Ectodermal cell (in vitro differentiated cells): Measurements from ENCODE around the gene SAG.

Experiments
- H3K27ac ChIP-seq: 2 replicates; pipeline ENCODE4 v1.7.0; 2013; ENCODE audit warnings: mild to moderate bottlenecking, low read depth, low read length; ENCODE audit not compliant: insufficient read depth, poor library complexity, severe bottlenecking
- H3K27me3 ChIP-seq: 2 replicates; pipeline ENCODE4 v1.7.0; 2013; ENCODE audit warnings: mild to moderate bottlenecking, low read length; ENCODE audit not compliant: insufficient read depth, control insufficient read depth, poor library complexity, severe bottlenecking
- H3K36me3 ChIP-seq: one replicate; pipeline ENCODE4 v1.7.0; 2013; ENCODE audit warnings: low read length; ENCODE audit not compliant: control insufficient read depth, insufficient read depth
- H3K4me1 ChIP-seq: one replicate; pipeline ENCODE4 v1.7.0; 2013; ENCODE audit warnings: low read length; ENCODE audit not compliant: control insufficient read depth, insufficient read depth
- H3K4me3 ChIP-seq: 2 replicates; pipeline ENCODE4 v1.7.0; 2013; ENCODE audit warnings: low read depth, low read length, control low read depth; ENCODE audit not compliant: insufficient read depth
- H3K9me3 ChIP-seq: 2 replicates; pipeline ENCODE4 v1.7.0; 2013; ENCODE audit warnings: mild to moderate bottlenecking, low read length, moderate library complexity; ENCODE audit not compliant: control insufficient read depth
- whole genome bisulfite sequencing, 2 experiments: methylation state at CpG; one replicate each; pipeline ENCODE4 v1.1.7; 2013; ENCODE audit warnings: missing lambda C conversion rate in 2 of 2; 5-methylcytosine and 5-hydroxymethylcytosine counted together

The SAG gene

GRCh38 chr2:233311241-233311926 is 3.8 kb downstream of the SAG start:
- 92 to 94% methylated on average over 10 of the region's 11 CpGs for WGBS, 2 experiments
- Histone ChIP-seq H3K27ac (no peak overlapping the region), H3K9me3 (no peaks in the 10 kb centered on the region), H3K36me3 (no peaks in the 10 kb centered on the region), H3K4me1 (no peaks in the 10 kb centered on the region), H3K27me3 (no peaks in the 10 kb centered on the region), H3K4me3 (no peak overlapping the region)

DNA sequence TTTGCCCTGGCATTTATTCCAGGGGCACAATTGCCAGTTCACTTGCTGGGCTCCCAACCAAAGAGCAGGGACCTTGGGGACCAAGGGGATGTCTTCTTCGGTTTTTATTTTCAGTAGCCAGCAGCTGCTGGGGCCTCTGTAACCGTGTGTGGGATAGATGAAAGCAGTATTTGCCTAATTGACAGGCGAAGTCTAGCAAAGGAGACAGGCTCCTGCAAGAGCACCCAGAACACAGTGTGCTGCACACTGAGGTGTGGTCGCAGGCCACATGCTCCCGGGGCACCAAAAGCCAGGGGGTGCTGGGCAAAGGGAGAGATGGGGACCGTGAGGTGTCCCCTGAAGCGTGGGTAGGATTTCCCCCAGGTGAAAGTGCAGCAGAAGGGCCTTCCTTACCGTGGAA is 5.3 kb downstream of the SAG start:
- no peaks in the 10 kb centered on the region for H3K9me3 ChIP-seq
- H3K27ac ChIP-seq, result no peak overlapping the region
- H3K27me3 ChIP-seq, result no peaks in the 10 kb centered on the region
- H3K4me3 ChIP-seq, result no peak overlapping the region
- H3K4me1 ChIP-seq, result no peaks in the 10 kb centered on the region
- no peaks in the 10 kb centered on the region for H3K36me3 ChIP-seq
- WGBS, 2 experiments, result 89 to 90% methylated on average over 8 of the region's 8 CpGs

- no peak overlapping the region for H3K27ac ChIP-seq
- H3K4me3 ChIP-seq, result no peak overlapping the region
- no peaks in the 10 kb centered on the region for H3K36me3 ChIP-seq
- H3K4me1 ChIP-seq, result no peaks in the 10 kb centered on the region
- H3K9me3 ChIP-seq, result no peaks in the 10 kb centered on the region
- H3K27me3 ChIP-seq, result peaks cover 10% of the 10 kb centered on the region
- 94 to 95% methylated on average over 20 of the region's 20 CpGs for WGBS, 2 experiments
Measured at GRCh38 chr2:233314180-233314925, 6.7 kb downstream of the SAG start.

GRCh38 chr2:233317196-233317943 is 9.8 kb downstream of the SAG start:
- no peak overlapping the region for H3K27ac ChIP-seq
- H3K4me1 ChIP-seq, result no peaks in the 10 kb centered on the region
- H3K4me3 ChIP-seq, result no peak overlapping the region
- 92 to 94% methylated on average over 7 of the region's 7 CpGs for WGBS, 2 experiments
- H3K27me3 ChIP-seq, result peaks cover 40% of the 10 kb centered on the region
- H3K36me3 ChIP-seq, result no peaks in the 10 kb centered on the region
- H3K9me3 ChIP-seq, result no peaks in the 10 kb centered on the region

- Histone ChIP-seq H3K4me3 (no peak overlapping the region), H3K27me3 (peaks cover 58% of the 10 kb centered on the region), H3K36me3 (no peaks in the 10 kb centered on the region), H3K9me3 (no peaks in the 10 kb centered on the region), H3K4me1 (no peaks in the 10 kb centered on the region), H3K27ac (no peak overlapping the region)
- 85 to 93% methylated on average over 3 to 5 of the region's 5 CpGs for WGBS, 2 experiments
Measured at GRCh38 chr2:233319256-233319655, 11.6 kb downstream of the SAG start.

DNA sequence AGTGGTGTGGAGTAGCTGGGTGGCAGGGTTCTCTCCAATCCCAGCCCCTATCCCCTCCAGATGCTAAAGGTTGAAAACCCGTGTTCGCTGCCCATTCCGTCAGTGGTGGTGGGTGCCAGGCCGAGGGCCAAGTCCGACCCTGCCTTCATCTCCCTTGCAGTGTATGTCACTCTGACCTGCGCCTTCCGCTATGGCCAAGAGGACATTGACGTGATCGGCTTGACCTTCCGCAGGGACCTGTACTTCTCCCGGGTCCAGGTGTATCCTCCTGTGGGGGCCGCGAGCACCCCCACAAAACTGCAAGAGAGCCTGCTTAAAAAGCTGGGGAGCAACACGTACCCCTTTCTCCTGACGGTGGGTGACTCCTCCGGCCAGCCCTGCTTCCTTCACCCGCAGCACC is 12.9 kb downstream of the SAG start:
- no peaks in the 10 kb centered on the region for H3K4me1 ChIP-seq
- no peak overlapping the region for H3K4me3 ChIP-seq
- no peaks in the 10 kb centered on the region for H3K36me3 ChIP-seq
- no peaks in the 10 kb centered on the region for H3K9me3 ChIP-seq
- WGBS, 2 experiments, result 95% methylated on average over 17 of the region's 17 CpGs
- no peak overlapping the region for H3K27ac ChIP-seq
- H3K27me3 ChIP-seq, result peaks cover 70% of the 10 kb centered on the region

DNA sequence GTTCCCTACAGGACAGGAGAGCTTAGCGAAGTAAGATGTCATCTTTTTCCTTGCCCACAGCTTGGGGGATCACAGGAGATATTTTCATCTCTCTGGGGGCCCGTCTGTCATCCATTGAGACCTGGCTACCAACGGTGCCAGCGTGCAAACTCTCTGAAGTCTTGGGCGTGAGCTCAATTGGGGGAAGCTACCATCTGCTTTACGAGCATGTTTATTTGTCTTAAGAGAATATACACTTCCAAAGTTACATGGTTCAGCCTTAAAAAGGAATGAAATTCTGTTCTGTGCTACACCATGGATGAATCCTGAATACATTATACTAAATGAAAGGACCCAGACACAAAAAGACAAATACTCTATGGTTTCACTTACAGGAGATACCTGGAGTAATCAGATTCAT is 13.6 kb downstream of the SAG start:
- Histone ChIP-seq H3K4me3 (no peak overlapping the region), H3K4me1 (no peaks in the 10 kb centered on the region), H3K27me3 (peaks cover 77% of the 10 kb centered on the region), H3K36me3 (no peaks in the 10 kb centered on the region), H3K27ac (no peak overlapping the region), H3K9me3 (no peaks in the 10 kb centered on the region)
- 89% methylated on average over 6 of the region's 6 CpGs for WGBS, 2 experiments

- Histone ChIP-seq H3K4me3 (no peak overlapping the region), H3K4me1 (no peaks in the 10 kb centered on the region), H3K9me3 (no peaks in the 10 kb centered on the region), H3K27me3 (peaks cover 99% of the 10 kb centered on the region), H3K36me3 (no peaks in the 10 kb centered on the region), H3K27ac (no peak overlapping the region)
- WGBS, 2 experiments, result 90 to 95% methylated on average over 8 of the region's 8 CpGs
Measured at GRCh38 chr2:233323851-233324250, 16.2 kb downstream of the SAG start.

DNA sequence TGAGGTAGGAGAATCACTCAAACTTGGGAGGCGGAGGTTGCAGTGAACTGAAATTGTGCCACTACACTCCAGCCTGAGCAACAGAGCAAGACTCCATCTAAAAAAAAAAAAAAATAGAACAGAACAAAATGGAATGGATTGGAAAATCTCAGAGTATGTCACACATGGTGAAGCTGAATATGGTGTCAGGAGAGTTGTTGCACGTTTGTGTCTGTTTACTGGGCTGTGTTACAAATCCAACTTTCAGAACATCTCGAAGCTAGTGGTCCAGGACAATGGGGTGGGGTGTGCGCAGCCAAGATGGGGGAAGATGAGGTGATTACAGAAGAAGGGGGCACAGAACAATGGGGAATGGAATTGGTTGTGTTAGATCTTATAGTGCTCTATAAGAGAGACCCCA is 17.6 kb downstream of the SAG start:
- no peaks in the 10 kb centered on the region for H3K36me3 ChIP-seq
- no peak overlapping the region for H3K4me3 ChIP-seq
- 82 to 83% methylated on average over 4 of the region's 4 CpGs for WGBS, 2 experiments
- no peak overlapping the region for H3K27ac ChIP-seq
- H3K27me3 ChIP-seq, result peaks cover 99% of the 10 kb centered on the region
- peaks cover 8% of the 10 kb centered on the region for H3K4me1 ChIP-seq
- H3K9me3 ChIP-seq, result no peaks in the 10 kb centered on the region

DNA sequence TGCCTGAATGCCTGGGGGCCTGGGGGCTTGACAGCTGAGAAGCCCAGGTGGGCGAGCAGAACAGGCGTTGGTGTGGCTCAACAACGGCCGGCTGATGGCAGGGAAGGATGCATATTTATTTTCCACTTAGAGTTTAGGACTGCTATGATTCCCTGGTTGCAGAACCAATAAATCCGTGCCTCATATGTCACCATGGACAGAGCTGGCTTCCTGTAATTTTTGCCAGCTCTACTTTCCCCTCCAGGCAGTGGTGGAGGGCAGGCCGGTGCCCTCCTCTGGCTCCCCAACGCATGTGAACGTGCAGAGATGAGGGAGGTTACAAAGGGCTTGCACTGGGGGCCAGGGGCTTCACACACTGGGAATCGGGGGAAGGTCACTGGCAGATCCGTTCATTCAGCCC is 18.2 kb downstream of the SAG start:
- no peak overlapping the region for H3K4me3 ChIP-seq
- H3K27me3 ChIP-seq, result peaks cover 99% of the 10 kb centered on the region
- H3K4me1 ChIP-seq, result peaks cover 8% of the 10 kb centered on the region
- no peak overlapping the region for H3K27ac ChIP-seq
- no peaks in the 10 kb centered on the region for H3K36me3 ChIP-seq
- H3K9me3 ChIP-seq, result no peaks in the 10 kb centered on the region
- 78 to 81% methylated on average over 10 of the region's 10 CpGs for WGBS, 2 experiments
